Measurements from ENCODE around the gene CAPN13.

CAPN13 gene

GRCh38 chr2:30721668-30722647 lies 85.3 kb downstream of the CAPN13 start:
- no peak for DNase-seq

GRCh38 chr2:30721241-30721640 lies 86.0 kb downstream of the CAPN13 start:
- no peak for DNase-seq

- no peak for DNase-seq
Observed at GRCh38 chr2:30717081-30717650, 90.1 kb downstream of the CAPN13 start.

- DNase-seq, result no peak
Observed at GRCh38 chr2:30716123-30716900, 90.9 kb downstream of the CAPN13 start.

- DNase-seq, result no peak
Observed at GRCh38 chr2:30714811-30715709, 92.2 kb downstream of the CAPN13 start.

GRCh38 chr2:30713698-30714097 lies 93.5 kb downstream of the CAPN13 start:
- DNase-seq, result no peak

- peak; percentile 77 for DNase-seq
Observed at GRCh38 chr2:30711646-30712085, 95.6 kb downstream of the CAPN13 start.

GRCh38 chr2:30710461-30710860 lies 96.8 kb downstream of the CAPN13 start:
- no peak for DNase-seq

GRCh38 chr2:30710016-30710415 lies 97.2 kb downstream of the CAPN13 start:
- no peak for DNase-seq

- no peak for DNase-seq
Observed at GRCh38 chr2:30709516-30709915, 97.7 kb downstream of the CAPN13 start.

GRCh38 chr2:30708491-30709290 lies 98.6 kb downstream of the CAPN13 start:
- DNase-seq, result no peak

GRCh38 chr2:30707304-30707903 lies 99.8 kb downstream of the CAPN13 start:
- DNase-seq, result no peak

- DNase-seq, result peak; percentile 65
Observed at GRCh38 chr2:30706534-30707303, 100.5 kb downstream of the CAPN13 start.

- DNase-seq, result no peak
Observed at GRCh38 chr2:30705711-30706533, 101.3 kb downstream of the CAPN13 start.

GRCh38 chr2:30705056-30705455 lies 102.2 kb downstream of the CAPN13 start:
- DNase-seq, result no peak

- no peak for DNase-seq
Observed at GRCh38 chr2:30704309-30705020, 102.8 kb downstream of the CAPN13 start.

GRCh38 chr2:30702694-30703093 lies 104.6 kb downstream of the CAPN13 start:
- no peak for DNase-seq

GRCh38 chr2:30701782-30702181 lies 105.5 kb downstream of the CAPN13 start:
- no peak for DNase-seq

Data from activated CD4-positive, CD25-positive, alpha-beta regulatory T cell treated with anti-CD3 and anti-CD28 coated beads, Interleukin-2, amount 50 U/mL, for 72 hours (primary cell).